H1 (cell line): Measurements from ENCODE around the gene MAP3K13. TPM values are rescaled to one million over a fixed set of nuclear protein-coding genes. Genes with fewer than 3 reads are reported as not detected.

Source experiments
- CTCF ChIA-PET: fragments of 300-600 bp; sonication (Branson Sonifier 250); formaldehyde crosslinking; loops from one replicate; lab custom pipeline; 2021; ENCODE audit not compliant: partially characterized antibody; lab: Charles Lee
- POLR2A ChIA-PET: fragments of 300-600 bp; sonication (Branson Sonifier 250); formaldehyde crosslinking; loops from one replicate; lab custom pipeline; 2021; ENCODE audit warnings: inconsistent platforms; ENCODE audit not compliant: partially characterized antibody; lab: Charles Lee
- DNase-seq, 2 experiments: peaks; one replicate each; pipeline versions ENCODE4 v3.0.0 to v3.0.0-alpha.2; 2010 to 2022; ENCODE audit warnings: low spot score in 2 of 2, low read depth in 1 of 2, mixed read lengths in 1 of 2
- FAIRE-seq: peaks from 2 replicates; lab custom pipeline; 2011; peaks lifted over from hg19 to GRCh38; lab: Jason Lieb, UNC
- H2AFZ ChIP-seq: 2 replicates; pipeline ENCODE4 v1.8.1; 2012; ENCODE audit warnings: low read length, inconsistent platforms
- H2AK5ac ChIP-seq: 2 replicates; pipeline ENCODE4 v1.6.1; 2013; ENCODE audit warnings: low read depth, low read length
- H2BK120ac ChIP-seq: replicated peaks from 2 replicates; pipeline ENCODE3; 2013; ENCODE audit warnings: low read depth, low read length, inconsistent platforms
- H2BK12ac ChIP-seq: 2 replicates; pipeline ENCODE4 v1.6.1; 2013; ENCODE audit warnings: low read depth, low read length
- H2BK15ac ChIP-seq: 2 replicates; pipeline ENCODE4 v1.6.1; 2013; ENCODE audit warnings: low read length
- H2BK20ac ChIP-seq: 2 replicates; pipeline ENCODE4 v1.6.1; 2013; ENCODE audit warnings: low read length
- H2BK5ac ChIP-seq: 2 replicates; pipeline ENCODE4 v1.6.1; 2013; ENCODE audit warnings: low read depth, low read length
- H3K14ac ChIP-seq: 2 replicates; pipeline ENCODE4 v1.6.1; 2013; ENCODE audit warnings: inconsistent platforms; ENCODE audit not compliant: insufficient read length
- H3K18ac ChIP-seq: 2 replicates; pipeline ENCODE4 v1.6.1; 2013; ENCODE audit warnings: low read length; ENCODE audit errors: extremely low read depth
- H3K23ac ChIP-seq: 2 replicates; pipeline ENCODE4 v1.6.1; 2013; ENCODE audit warnings: inconsistent platforms; ENCODE audit not compliant: insufficient read length
- H3K23me2 ChIP-seq: 2 replicates; pipeline ENCODE4 v1.6.1; 2013; ENCODE audit warnings: low read depth, low read length
- H3K27ac ChIP-seq: 2 replicates; pipeline ENCODE4 v1.6.1; 2011; ENCODE audit warnings: low read depth, low read length, inconsistent platforms
- H3K27me3 ChIP-seq, 4 experiments: replicated peaks in 1 of 4; 1 replicate in 1 of 4; 2 replicates in 3 of 4; pipeline versions ENCODE4 v1.6.1 to v1.8.1; 2011 to 2013; ENCODE audit warnings: low read length in 3 of 4, mild to moderate bottlenecking in 3 of 4, inconsistent platforms in 2 of 4, mixed read lengths in 2 of 4, moderate library complexity in 1 of 4; ENCODE audit not compliant: control insufficient read depth in 3 of 4, insufficient read depth in 3 of 4; ENCODE audit errors: extremely low read depth in 1 of 4
- H3K36me3 ChIP-seq, 4 experiments: 2 replicates each; pipeline versions ENCODE4 v1.6.1 to v1.8.1; 2011 to 2013; ENCODE audit warnings: mild to moderate bottlenecking in 4 of 4, low read length in 3 of 4, moderate library complexity in 2 of 4, control low read depth in 1 of 4, inconsistent platforms in 1 of 4; ENCODE audit not compliant: insufficient read depth in 4 of 4, control insufficient read depth in 2 of 4
- H3K4ac ChIP-seq: replicated peaks from 2 replicates; pipeline ENCODE3; 2013; ENCODE audit warnings: low read length, low read depth, mixed read lengths, inconsistent platforms; ENCODE audit not compliant: insufficient read length
- H3K4me1 ChIP-seq, 4 experiments: replicated peaks in 1 of 4; 1 replicate in 1 of 4; 2 replicates in 3 of 4; pipeline versions ENCODE4 v1.6.1 to v1.8.1; 2011 to 2013; ENCODE audit warnings: low read length in 3 of 4, inconsistent platforms in 2 of 4, mixed read lengths in 1 of 4; ENCODE audit not compliant: insufficient read depth in 4 of 4, control insufficient read depth in 3 of 4
- H3K4me2 ChIP-seq, 2 experiments: 2 replicates each; pipeline versions ENCODE4 v1.6.1 to v1.8.1; 2011 to 2013; ENCODE audit warnings: low read depth in 2 of 2, low read length in 2 of 2, control low read depth in 1 of 2, inconsistent platforms in 1 of 2, mild to moderate bottlenecking in 1 of 2; ENCODE audit not compliant: insufficient read depth in 1 of 2
- H3K4me3 ChIP-seq, 4 experiments: fragments of 200-600, 300-600 bp in 1 of 4; sonication (generic), shearing (Covaris generic), sonication (Bioruptor Twin) in 1 of 4; 2 replicates each; pipeline versions ENCODE4 v1.5.1 to v1.8.1; 2011 to 2016; ENCODE audit warnings: low read length in 4 of 4, low read depth in 3 of 4, control low read depth in 2 of 4, inconsistent platforms in 2 of 4, mild to moderate bottlenecking in 2 of 4, mixed read lengths in 1 of 4, moderate library complexity in 1 of 4; ENCODE audit not compliant: insufficient read depth in 2 of 4; ENCODE audit errors: extremely low read depth in 1 of 4
- H3K56ac ChIP-seq: replicated peaks from 2 replicates; pipeline ENCODE3; 2013; ENCODE audit warnings: low read depth, mild to moderate bottlenecking, mixed read lengths, low read length, inconsistent platforms; ENCODE audit not compliant: insufficient read length
- H3K79me1 ChIP-seq: 2 replicates; pipeline ENCODE4 v1.6.1; 2013; ENCODE audit warnings: low read depth, low read length, control low read depth
- H3K79me2 ChIP-seq, 2 experiments: 2 replicates each; pipeline versions ENCODE4 v1.6.1 to v1.8.1; 2012 to 2013; ENCODE audit warnings: low read length in 2 of 2, mild to moderate bottlenecking in 2 of 2, inconsistent platforms in 1 of 2; ENCODE audit not compliant: insufficient read depth in 2 of 2, control insufficient read depth in 1 of 2
- H3K9ac ChIP-seq, 4 experiments: replicated peaks in 1 of 4; 1 replicate in 1 of 4; 2 replicates in 3 of 4; pipeline versions ENCODE4 v1.6.1 to v1.8.1; 2011 to 2013; ENCODE audit warnings: low read depth in 3 of 4, low read length in 3 of 4, control low read depth in 2 of 4, mild to moderate bottlenecking in 2 of 4, moderate library complexity in 2 of 4, inconsistent platforms in 1 of 4; ENCODE audit errors: extremely low read depth in 1 of 4
- H3K9me3 ChIP-seq, 2 experiments: 2 replicates each; pipeline versions ENCODE4 v1.6.1 to v1.8.1; 2012 to 2013; ENCODE audit warnings: mild to moderate bottlenecking in 2 of 2, moderate library complexity in 2 of 2, control low read depth in 1 of 2, inconsistent platforms in 1 of 2, low read depth in 1 of 2, low read length in 1 of 2, mixed read lengths in 1 of 2; ENCODE audit not compliant: insufficient read depth in 2 of 2
- H4K20me1 ChIP-seq, 2 experiments: replicated peaks in 1 of 2; 2 replicates each; pipeline versions ENCODE3 to v1.8.1; 2011 to 2013; ENCODE audit warnings: inconsistent platforms in 2 of 2, low read length in 2 of 2, mild to moderate bottlenecking in 1 of 2; ENCODE audit not compliant: insufficient read depth in 2 of 2, control insufficient read depth in 1 of 2
- H4K5ac ChIP-seq: 2 replicates; pipeline ENCODE4 v1.6.1; 2013; ENCODE audit warnings: low read length, low read depth, mixed read lengths, inconsistent platforms; ENCODE audit not compliant: insufficient read length
- H4K8ac ChIP-seq: 2 replicates; pipeline ENCODE4 v1.8.0; 2013; ENCODE audit warnings: mild to moderate bottlenecking, moderate library complexity, low read length, inconsistent platforms; ENCODE audit not compliant: insufficient read depth; ENCODE audit errors: extremely low read depth
- H4K91ac ChIP-seq: replicated peaks from 2 replicates; pipeline ENCODE3; 2013; ENCODE audit warnings: low read length, mixed read lengths, inconsistent platforms; ENCODE audit not compliant: insufficient read length
- CHD2 ChIP-seq: IDR thresholded peaks from 2 replicates; pipeline ENCODE4 v1.6.1; 2012; ENCODE audit warnings: low read length, improper control_type of control experiment
- EZH2 ChIP-seq: fragments of 200-600 bp; sonication (generic); IDR thresholded peaks from 2 replicates; pipeline ENCODE4 v1.7.1; 2012; ENCODE audit warnings: low read depth, mild to moderate bottlenecking, moderate library complexity, low read length, inconsistent platforms; ENCODE audit not compliant: severe bottlenecking
- GABPA ChIP-seq: IDR thresholded peaks from 2 replicates; pipeline ENCODE4 v1.6.1; 2011; ENCODE audit warnings: mild to moderate bottlenecking, low read length, moderate library complexity, borderline replicate concordance; ENCODE audit not compliant: insufficient read depth
- HDAC2 ChIP-seq, 2 experiments: fragments of 300-600 bp in 1 of 2; sonication (generic) in 1 of 2; IDR thresholded peaks; 2 replicates each; pipeline ENCODE4 v1.6.1; 2011 to 2012; ENCODE audit warnings: low read depth in 2 of 2, low read length in 2 of 2, mild to moderate bottlenecking in 2 of 2, moderate library complexity in 2 of 2, borderline replicate concordance in 1 of 2, inconsistent platforms in 1 of 2
- JUND ChIP-seq: IDR thresholded peaks from 2 replicates; pipeline ENCODE4 v1.6.1; 2011; ENCODE audit warnings: mild to moderate bottlenecking, improper control_type of control experiment, low read length
- KDM1A ChIP-seq: fragments of 200-600, 300-600 bp; sonication (generic); IDR thresholded peaks from 2 replicates; pipeline ENCODE4 v1.7.1; 2016; ENCODE audit warnings: mild to moderate bottlenecking, low read length, borderline replicate concordance
- MAFK ChIP-seq: IDR thresholded peaks from 2 replicates; pipeline ENCODE4 v1.6.1; 2012; ENCODE audit warnings: low read depth, mild to moderate bottlenecking, improper control_type of control experiment, low read length
- RBBP5 ChIP-seq: IDR thresholded peaks from 2 replicates; pipeline ENCODE4 v1.7.1; 2012; ENCODE audit warnings: low read depth, mild to moderate bottlenecking, inconsistent platforms, low read length, moderate library complexity, borderline replicate concordance
- RXRA ChIP-seq: IDR thresholded peaks from 2 replicates; pipeline ENCODE4 v1.6.1; 2011; ENCODE audit warnings: low read depth, mild to moderate bottlenecking, low read length, moderate library complexity; ENCODE audit not compliant: insufficient read depth
- SAP30 ChIP-seq: fragments of 300-600 bp; sonication (generic); IDR thresholded peaks from 2 replicates; pipeline ENCODE4 v1.7.1; 2012; ENCODE audit warnings: low read length, moderate library complexity, mild to moderate bottlenecking, inconsistent platforms; ENCODE audit not compliant: insufficient read depth, insufficient replicate concordance
- SIRT6 ChIP-seq: IDR thresholded peaks from one replicate; pipeline ENCODE4 v1.7.1; 2012; ENCODE audit warnings: low read length, inconsistent platforms
- SIX5 ChIP-seq: IDR thresholded peaks from 2 replicates; pipeline ENCODE4 v1.6.1; 2011; ENCODE audit warnings: mild to moderate bottlenecking, low read depth, low read length
- SP4 ChIP-seq: IDR thresholded peaks from 2 replicates; pipeline ENCODE4 v1.6.1; 2012; ENCODE audit warnings: low read length, inconsistent platforms
- TAF1 ChIP-seq: IDR thresholded peaks from 2 replicates; pipeline ENCODE4 v1.6.1; 2011; ENCODE audit warnings: mild to moderate bottlenecking, low read depth, low read length
- WGBS, 2 experiments: shearing (Covaris generic) in 1 of 2; methylation state at CpG; one replicate each; pipeline versions ENCODE4 v1.1.6 to v1.1.7; 2013 to 2015; ENCODE audit warnings: low lambda C conversion rate in 2 of 2, mixed read lengths in 2 of 2, inconsistent platforms in 1 of 2, low coverage in 1 of 2, missing lambda C conversion rate in 1 of 2; ENCODE audit not compliant: insufficient replicate concordance in 2 of 2, insufficient coverage in 1 of 2, insufficient read length in 1 of 2; ENCODE audit errors: extremely low coverage in 1 of 2, missing lambda C conversion rate in 1 of 2; 5-methylcytosine and 5-hydroxymethylcytosine counted together
- polyA plus RNA-seq, 7 experiments: library from polyadenylated mRNA; depleted of rRNA in 3 of 7; stranded (reverse) in 5 of 7; unstranded in 2 of 7; fragments of >200 nt in 5 of 7; fragments of 200-250 nt in 2 of 7; gene quantifications; 1 replicate in 5 of 7; 2 replicates in 1 of 7; 4 replicates in 1 of 7; pipeline versions ENCODE4 v1.2.1 to v1.2.3, GENCODE V29; 2011 to 2013; ENCODE audit warnings: missing spikeins in 2 of 7, mixed read lengths in 2 of 7
- total RNA-seq: library from RNA; stranded (reverse); fragmentation: NEBNext Ultra II Directional; extraction: Animal tissue kit (Norgen Biotek cat#: 25700); gene quantifications from 2 replicates; pipeline ENCODE4 v1.2.1, GENCODE V29; 2021
- TF ChIP-seq, protein P1 (sequence below): IDR thresholded peaks from 2 replicates; pipeline ENCODE4 v1.6.1; 2012; ENCODE audit warnings: inconsistent platforms

The MAP3K13 gene
- total and polyA plus RNA-seq, 2 of the 8 experiments (the other 6 are each of a cell fraction or from before 2014, with no cell fraction given): 6.8 to 17.9 TPM

DNA sequence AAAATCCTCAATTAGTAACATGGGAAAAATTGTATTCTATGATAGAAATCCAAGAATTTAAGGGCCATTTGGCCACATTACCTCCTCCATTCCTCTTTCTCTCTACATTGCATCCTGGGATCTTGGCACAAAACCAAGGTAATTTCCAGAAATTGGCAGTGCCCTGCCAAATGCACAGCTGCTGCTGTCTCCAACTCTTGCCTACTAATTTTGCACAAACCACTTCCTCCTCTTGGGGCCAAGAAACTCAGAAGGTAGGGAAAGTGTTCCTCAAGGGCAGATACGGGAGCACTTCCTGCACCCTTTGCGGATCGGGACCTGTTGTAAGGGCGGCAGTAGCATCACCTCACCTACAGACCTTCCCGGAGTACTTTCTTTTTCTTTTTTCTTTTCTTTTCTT, 57.8 kb downstream of the MAP3K13 start:
- no peak for DNase-seq
- no peak overlapping the region for H4K91ac ChIP-seq
- 96% methylated on average over 5 of the region's 5 CpGs; no CpG with 5 or more reads in 1 of the 2 experiments for WGBS, 2 experiments
- H3K23ac ChIP-seq: no peak overlapping the region
- H3K79me2 ChIP-seq: no peaks in the 10 kb centered on the region
- no peak overlapping the region for H3K4ac ChIP-seq
- H3K36me3 ChIP-seq: no peaks in the 10 kb centered on the region
- H3K4me2 ChIP-seq: no peak overlapping the region
- no peak overlapping the region for H2AFZ ChIP-seq
- no peak overlapping the region for H4K5ac ChIP-seq
- H3K9ac ChIP-seq: no peak overlapping the region
- H3K56ac ChIP-seq: no peak overlapping the region
- no peak overlapping the region for H2BK15ac ChIP-seq
- no peak for FAIRE-seq
- H3K4me1 ChIP-seq: no peaks in the 10 kb centered on the region
- ChIA-PET CTCF (no interaction called here), POLR2A (no interaction called here)
- H3K79me1 ChIP-seq: no peaks in the 10 kb centered on the region
- H3K18ac ChIP-seq: no peak overlapping the region
- H4K20me1 ChIP-seq: no peaks in the 10 kb centered on the region
- no peak overlapping the region for H3K27ac ChIP-seq
- H3K23me2 ChIP-seq: no peaks in the 10 kb centered on the region
- no peak overlapping the region for H2BK20ac ChIP-seq
- H2AK5ac ChIP-seq: no peak overlapping the region
- no peak overlapping the region for H2BK120ac ChIP-seq
- no peak overlapping the region for H2BK12ac ChIP-seq
- H3K27me3 ChIP-seq: no peaks in the 10 kb centered on the region
- no peak overlapping the region for H3K4me3 ChIP-seq
- no peak overlapping the region for H2BK5ac ChIP-seq
- no peaks in the 10 kb centered on the region for H3K9me3 ChIP-seq
- H3K14ac ChIP-seq: no peak overlapping the region
- no peak overlapping the region for H4K8ac ChIP-seq
- TF ChIP-seq GABPA (no peak), SIRT6 (no peak), RBBP5 (no peak), KDM1A (no peak), RXRA (no peak), JUND (no peak), MAFK (no peak), CHD2 (no peak), EZH2 (no peak), SAP30 (no peak), SP4 (no peak), TAF1 (no peak), SIX5 (no peak), HDAC2 (IDR thresholded peaks at IDR 0.05; ENCODE audit: borderline replicate concordance in 1 of 2, low read depth in 2 of 2, low read length in 2 of 2) (no peak)
- TF ChIP-seq, protein P1, sequence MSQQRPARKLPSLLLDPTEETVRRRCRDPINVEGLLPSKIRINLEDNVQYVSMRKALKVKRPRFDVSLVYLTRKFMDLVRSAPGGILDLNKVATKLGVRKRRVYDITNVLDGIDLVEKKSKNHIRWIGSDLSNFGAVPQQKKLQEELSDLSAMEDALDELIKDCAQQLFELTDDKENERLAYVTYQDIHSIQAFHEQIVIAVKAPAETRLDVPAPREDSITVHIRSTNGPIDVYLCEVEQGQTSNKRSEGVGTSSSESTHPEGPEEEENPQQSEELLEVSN: no peak
